HG03095 (cell line): Measurements from ENCODE around the gene NBDY.
"Not testable (repeated sequence)": the region's sequence is repeated elsewhere in the genome, so short reads cannot be mapped to it uniquely, and the experiment has no call there.

ENCODE experiments used
- ATAC-seq: cut with Tn5 transposase; IDR thresholded peaks from one replicate; pipeline ENCODE4 v1.9.1; 2021; ENCODE audit warnings: moderate library complexity; ENCODE audit not compliant: unreplicated experiment

Gene NBDY

DNA sequence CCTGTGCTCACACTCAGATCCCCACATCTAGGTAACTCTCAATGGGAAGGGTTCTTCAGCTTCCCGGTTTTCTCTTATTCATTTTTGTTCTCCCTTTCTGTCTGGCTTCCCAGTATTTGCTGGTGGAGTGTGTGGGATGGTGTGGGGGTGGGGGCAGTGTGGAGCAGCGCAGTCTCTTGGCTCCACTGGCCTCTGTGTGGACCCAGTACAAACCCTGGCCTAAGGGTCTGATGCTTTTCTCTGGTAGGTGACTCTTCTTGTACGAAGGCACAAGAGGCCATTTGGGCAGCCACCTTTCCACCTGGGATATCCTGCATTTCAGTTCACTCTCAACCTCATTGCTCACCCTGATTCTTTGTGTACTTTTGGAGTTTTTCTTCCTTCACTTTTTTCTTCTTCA, 71.3 kb downstream of the NBDY start:
- ATAC-seq = no peak

DNA sequence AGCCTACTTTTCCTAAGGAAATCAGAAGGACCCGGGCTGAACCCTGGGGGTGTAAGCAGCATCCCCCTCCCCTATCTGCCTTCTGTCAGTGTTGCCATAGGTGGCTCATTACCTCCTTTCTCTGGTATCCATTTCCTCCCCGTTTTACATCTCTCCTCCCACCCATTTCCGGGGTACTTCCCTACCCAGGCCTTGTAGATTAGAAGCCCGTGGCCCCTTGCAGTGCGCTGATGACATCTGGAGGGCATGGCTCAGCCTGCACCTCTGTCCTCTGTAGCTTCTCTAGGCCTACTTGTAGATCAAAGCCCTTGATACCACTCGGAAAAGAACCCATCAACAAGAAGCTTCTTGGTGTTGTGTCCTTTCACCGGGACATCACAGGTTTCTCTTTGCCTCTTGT, 71.8 kb downstream of the NBDY start:
- peak; percentile 57 for ATAC-seq

DNA sequence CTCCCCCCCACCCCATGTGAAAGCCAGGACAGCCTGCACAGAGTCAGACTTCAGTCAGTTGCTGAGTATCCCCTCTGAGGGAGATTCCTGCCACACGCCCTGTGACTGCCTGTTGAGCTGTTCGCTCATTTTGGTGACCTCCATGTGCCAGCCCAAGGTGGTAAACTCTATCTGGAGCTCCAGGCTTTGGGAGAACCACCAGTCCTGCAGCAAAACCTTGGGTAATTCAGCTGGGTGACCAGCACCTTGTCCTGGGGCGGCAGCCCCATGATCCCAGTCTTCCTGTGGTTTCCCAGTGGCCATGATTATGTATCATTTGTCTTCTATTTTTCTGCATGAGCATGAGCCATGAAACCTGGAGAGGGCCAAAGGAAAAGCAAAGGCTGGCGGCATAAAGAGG, 73.4 kb downstream of the NBDY start:
- no peak for ATAC-seq

DNA sequence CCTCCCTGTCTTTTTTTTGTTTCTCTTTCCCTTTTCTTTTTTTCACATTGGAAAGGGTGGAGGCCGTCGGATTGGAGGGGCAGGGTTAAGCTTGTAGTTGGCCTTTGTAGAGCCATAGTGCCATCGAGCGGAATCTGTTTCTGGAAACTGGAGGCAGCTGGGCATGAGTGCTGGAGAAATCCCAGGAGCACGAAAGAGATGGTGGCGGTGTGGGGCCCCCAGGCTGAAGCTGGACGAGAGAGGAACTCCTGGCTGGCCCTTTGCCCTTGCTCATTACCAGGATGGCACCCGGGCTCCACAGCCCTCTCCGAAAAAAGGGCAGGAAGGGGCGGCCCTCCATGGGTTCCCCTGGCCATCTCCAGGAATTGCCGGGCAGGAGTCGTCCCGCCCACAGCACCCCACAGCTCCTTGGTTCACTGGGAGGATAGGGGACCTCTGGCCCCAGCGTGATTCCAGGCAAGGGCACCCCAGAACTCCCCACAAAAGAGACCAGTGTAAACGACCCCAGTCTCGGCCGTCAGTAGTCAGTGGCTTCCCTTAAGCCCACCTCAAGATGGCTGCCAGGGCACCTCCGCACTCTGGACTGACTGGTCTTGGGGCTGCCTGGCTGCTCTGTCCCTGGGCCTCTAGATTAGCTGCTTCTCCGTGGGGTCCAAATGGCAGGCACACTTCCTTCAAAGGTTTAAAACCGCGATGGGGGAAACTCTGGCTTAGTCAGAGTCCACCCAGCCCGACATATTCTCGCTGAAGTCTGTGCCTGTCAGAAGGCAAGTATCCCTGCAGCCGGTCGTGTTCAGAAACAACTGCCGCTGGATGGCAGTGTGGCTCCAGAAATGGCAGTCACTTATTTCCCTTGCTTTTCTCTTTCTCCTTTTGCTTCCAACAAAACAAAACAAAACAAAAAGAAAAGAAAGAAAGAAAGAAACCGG, 74.1 kb downstream of the NBDY start:
- peak; percentile 51 for ATAC-seq

DNA sequence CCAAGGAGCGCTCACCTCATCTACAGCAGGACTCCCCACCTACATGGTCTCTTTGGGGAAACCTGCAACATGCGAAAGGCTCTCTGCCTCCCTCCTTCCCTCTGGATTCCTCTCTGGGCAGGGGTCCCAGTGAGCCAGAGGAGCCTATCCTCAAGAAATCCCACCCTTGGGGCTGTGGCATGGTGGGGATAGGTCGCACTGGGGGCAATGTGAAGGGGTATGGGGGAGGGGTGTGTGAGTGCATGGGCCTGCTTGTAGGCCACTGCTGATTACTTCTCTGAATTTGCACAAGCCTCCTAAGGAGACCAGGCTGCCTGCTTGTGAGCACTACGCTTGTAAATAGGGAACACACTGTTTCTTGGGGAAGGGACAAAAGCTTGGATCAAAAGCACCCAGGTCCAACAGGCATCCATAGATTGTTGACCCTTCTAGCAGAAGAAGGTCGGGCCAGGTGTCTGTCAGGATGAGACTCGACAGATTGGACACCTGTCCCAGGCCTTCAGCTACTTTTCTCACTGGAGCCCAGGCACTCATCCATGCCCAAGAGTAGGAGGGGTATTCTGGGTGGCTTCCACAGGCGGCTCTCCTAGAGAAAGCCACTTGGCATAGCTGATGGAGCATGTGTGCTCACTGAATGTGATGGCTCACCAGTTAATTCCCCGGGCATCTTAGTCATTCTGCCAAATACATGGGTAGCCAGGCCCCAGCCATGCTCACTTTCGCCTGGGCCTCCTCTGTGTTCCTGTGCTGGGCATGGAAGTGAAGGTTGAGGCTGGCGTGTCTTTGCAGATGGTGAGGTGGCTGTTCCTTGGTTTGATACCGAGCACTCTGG, 75.0 kb downstream of the NBDY start:
- no peak for ATAC-seq

DNA sequence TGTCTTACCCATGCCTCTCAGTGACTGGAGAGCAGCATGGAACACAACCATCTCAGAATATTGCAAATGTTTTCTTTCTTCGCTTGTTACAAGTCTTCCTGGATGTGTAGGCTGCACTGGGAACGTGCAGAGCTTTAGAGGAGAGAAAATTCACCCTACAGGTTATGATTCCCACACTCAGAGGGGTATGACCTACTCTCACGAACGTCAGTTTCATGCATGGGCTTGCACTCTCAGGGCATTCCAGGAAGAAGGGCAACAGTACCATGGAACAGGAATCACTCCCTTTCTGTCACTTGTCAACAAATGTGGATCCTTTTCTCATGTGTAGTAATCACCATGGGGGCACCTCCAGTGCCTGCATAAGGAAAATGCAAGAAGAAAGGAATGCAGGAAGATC, 75.8 kb downstream of the NBDY start:
- ATAC-seq = no peak

DNA sequence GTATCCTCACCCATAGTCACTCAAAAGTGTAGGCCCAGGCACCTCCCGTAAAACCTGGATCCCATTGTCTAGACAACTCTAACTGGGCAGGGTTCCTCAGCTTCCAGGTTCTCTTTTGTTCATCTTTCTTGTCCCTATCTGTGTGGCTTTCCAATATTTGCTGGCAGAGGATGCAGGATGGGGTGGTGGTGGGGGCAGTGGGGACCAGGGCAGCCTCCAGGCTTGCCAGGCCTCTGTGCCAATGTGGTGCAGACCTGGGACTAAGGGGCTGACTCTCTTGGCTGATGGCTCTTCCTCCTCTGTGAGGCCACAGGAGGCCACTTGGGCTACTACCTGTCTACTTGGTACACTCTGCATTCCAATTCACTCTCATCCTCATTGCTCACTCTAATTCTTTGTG, 76.4 kb downstream of the NBDY start:
- ATAC-seq = no peak

DNA sequence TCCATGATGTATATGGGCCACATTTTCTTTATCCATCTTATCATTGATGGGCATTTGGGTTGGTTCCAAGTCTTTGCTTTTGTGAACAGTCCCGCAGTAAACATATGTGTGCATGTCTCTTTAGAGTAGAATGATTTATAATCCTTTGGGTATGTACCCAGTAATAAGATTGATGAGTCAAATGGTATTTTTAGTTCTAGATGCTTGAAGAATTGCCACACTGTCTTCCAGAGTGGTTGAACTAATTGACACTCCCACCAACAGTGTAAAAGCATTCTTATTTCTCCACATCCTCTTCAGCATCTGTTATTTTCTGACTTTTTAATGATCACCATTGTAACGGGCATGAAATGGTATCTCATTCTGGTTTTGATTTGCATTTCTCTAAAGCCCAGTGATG, 77.1 kb downstream of the NBDY start:
- ATAC-seq = not testable (repeated sequence)

DNA sequence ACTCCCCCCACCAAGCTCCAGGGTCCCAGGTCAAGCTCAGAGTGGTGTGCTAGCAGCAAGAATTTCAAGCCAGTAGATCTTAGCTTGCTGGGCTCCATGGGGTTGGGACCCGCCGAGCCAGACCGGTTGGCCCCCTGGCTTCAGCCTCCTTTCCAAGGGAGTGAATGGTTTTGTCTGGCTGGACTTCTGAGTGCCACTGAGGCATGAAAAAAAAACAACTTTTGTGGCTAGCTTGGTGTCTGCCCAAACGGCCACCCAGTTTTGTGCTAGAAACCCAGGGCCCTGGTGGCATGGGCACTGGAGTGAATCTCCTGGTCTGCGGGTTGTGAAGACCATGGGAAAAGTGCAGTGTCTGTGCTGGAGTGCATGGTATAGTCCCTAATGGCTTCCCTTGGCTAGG, 82.6 kb downstream of the NBDY start:
- no peak for ATAC-seq

DNA sequence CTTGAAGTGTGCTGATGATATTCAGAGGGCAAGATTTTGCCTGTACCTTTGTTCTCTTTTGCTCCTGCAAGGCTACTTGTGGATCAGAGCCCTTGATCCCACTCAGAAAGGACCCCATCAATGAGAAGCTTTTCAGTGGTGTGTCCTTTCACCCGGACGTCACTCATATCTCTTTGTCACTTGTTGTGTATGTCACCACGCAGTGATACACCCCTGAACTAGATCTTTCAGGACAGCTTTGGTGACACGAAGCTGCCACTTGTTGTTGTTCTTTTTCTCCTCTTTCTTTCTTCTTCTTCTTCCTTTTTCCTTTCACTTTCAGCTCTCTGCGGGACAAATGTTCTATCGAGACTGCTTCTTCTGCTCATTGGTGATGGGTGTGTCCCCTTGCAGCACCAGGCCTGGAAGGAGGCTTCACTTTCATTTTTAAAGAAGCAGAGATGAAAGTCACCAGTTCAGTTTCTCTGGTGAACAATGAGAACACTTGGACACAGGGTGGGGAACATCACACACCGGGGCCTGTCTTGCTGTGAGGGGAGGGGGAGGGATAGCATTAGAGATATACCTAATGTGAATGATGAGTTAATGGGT, 83.6 kb downstream of the NBDY start:
- ATAC-seq = peak; percentile 94

DNA sequence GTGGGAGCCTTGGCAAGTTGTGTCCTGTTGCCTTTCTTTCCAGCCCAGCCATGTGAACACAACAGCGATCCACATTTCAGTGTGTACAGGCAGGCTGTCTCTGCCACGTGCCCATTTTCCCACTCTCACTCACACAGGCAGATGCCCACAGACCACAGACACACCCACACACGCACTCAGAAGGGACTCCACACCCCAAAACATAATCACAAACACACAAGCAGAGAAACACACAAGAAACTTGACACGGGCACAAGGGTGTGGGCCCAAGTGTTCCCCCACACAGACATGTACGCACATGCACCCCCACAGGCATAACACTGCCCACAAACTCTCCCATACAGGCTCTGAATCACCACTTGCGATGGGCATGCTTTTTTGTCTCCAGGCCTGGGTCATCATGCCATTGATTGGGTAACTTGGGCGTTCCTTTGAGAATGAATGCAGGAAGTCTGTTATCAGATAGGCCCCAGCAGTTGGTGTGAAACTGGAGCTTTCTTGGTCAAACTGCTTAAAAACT, 84.3 kb downstream of the NBDY start:
- ATAC-seq = peak; percentile 44

DNA sequence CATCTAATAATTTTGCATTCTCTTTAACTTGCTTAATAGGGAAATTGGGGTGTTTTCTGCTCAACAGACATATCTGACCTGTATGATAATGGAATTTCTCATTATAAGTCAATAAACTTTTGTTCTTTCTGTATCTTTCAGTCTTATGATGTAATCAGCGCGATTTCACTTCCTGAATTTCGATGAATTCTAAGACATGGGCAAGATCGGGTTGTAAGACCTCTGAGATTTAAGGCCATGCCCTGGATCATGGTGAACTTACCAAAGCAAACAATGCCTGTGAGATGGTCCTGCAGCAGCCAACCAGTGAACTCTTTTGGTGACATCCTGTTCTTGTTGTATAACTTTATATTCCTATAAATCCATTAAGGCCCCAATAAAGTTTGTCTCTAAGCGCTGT, 88.1 kb downstream of the NBDY start:
- ATAC-seq = no peak

DNA sequence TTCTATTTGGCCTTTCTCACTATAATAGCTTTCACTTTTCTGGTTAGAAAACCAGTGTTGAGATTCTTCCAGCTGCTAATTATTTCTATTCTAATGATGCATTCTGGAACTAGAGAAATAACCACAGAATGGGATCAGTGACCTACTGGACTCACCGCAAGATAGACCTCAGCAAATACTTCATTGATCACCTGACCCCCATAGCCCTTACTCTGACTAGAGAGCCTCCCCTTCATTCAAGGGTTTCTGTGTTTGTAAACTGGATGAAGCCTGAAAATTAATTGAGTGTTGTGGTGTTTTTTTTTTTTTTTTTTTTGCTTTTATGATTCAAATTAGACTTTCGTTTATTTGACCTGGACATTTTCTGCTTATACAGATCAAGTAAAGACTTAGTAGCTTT, 97.0 kb downstream of the NBDY start:
- ATAC-seq = no peak

DNA sequence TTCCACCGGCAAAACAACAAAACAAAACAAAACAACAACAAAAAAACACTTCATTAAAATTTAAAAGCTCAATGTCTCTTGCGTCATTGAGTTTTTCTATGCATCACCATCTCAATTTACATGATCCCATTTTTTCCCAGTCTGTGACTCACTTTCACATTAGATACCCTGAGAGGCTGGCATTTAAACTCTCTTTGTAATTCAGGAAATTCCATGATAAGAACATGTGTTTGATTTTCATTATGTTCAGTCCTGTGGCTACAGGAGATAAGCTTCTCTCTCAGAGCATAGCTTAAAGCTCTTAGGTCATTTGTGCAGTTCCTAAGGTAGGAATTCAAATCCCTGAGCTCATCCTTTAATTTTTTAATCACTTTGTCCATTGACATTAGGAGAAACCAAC, 104.6 kb downstream of the NBDY start:
- ATAC-seq = no peak

DNA sequence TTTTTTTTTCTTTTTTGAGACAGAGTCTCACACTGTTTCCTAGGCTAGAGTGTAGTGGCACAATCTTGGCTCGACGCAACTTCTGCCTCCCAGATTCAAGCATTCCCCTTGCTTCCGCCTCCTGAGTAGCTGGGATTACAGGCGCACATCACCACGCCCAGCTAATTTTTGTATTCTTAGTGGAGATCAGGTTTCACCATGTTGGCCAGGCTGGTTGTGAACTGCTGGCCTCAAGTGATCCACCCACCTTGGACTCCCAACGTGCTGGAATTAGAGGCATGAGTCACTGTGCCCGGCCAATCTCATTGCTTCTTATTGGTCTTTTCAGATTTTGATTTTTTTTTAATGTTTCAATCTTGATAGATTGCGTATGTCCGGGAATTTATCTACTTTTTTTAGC, 124.4 kb downstream of the NBDY start:
- ATAC-seq = no peak

DNA sequence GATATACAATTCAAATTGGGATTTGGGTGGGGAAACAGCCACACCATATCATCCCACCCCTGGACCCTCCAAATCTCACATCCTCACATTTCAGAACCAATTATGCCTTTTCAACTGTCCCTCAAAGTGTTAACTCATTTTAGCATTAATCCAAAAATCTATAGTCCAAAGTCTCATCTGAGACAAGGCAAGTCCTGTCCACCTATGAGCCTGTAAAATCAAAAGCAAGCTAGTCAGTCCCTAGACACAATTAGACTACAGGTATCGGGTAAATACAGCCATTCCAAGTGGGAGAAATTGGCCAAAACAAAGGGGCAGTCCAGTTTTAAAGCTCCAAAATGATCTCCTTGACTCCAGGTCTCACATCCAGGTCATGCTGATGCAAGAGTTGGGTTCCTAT, 128.0 kb downstream of the NBDY start:
- ATAC-seq = no peak

DNA sequence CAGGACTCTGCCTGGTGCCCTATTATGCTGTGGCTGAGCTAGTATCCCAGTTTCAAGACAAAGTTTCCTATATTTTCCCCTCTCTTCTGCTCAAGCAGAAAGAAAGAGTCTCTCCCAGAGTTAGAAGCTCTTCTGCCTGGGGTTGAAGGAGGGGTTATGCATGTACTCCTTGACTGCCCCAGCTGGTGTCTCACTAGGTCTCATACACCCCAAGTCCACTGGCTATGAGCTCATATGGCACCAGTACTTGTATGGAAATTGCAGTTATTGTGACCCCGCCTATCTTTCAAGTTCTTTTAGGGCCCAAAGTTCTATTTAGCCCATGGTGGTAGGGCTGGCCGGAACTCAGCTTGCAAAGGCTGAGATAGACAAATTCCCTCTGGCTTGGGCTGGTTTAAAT, 131.8 kb downstream of the NBDY start:
- no peak for ATAC-seq
